ENCODE measurements around the gene TBC1D1. TPM values are rescaled to one million over a fixed set of nuclear protein-coding genes. Genes with fewer than 3 reads are reported as not detected.
A peak's percentile ranks its signal among the peaks of the same experiment; 100 is the strongest.

Gene TBC1D1
- total RNA-seq, 1 donor from 2014 or later: 104 TPM

- DNase-seq (ENCODE audit: low spot score): no peak
Observed at GRCh38 chr4:38141808-38142500, 251.1 kb downstream of the TBC1D1 start.

DNA sequence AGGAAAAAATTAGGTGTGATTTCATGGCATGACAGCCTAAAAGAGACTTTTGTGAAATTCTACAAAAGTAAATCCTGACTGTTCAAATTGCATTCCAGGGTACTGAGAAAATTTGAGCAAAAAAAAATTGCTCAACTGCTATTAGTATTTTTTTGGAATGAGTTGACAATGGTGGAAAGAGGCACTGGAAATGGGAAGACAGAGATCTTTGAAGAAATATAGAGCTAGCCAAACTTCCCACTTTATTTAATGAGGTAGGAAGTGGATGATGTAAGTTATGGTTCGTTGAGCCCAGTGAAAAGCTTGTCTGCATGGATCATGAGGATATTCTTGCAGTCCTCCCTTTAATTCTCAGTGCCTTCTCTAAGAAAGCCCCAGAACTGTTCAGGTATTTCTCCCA lies 253.1 kb downstream of the TBC1D1 start:
- no peak for DNase-seq (ENCODE audit: low spot score)

- no peak for DNase-seq (ENCODE audit: low spot score)
Observed at GRCh38 chr4:38145033-38145678, 254.3 kb downstream of the TBC1D1 start.

GRCh38 chr4:38145741-38146140 lies 254.9 kb downstream of the TBC1D1 start:
- DNase-seq (ENCODE audit: low spot score): peak; percentile 88

- no peak for DNase-seq (ENCODE audit: low spot score)
Observed at GRCh38 chr4:38146383-38146782, 255.5 kb downstream of the TBC1D1 start.

GRCh38 chr4:38149472-38149996 lies 258.6 kb downstream of the TBC1D1 start:
- no peak for DNase-seq (ENCODE audit: low spot score)

GRCh38 chr4:38149997-38150671 lies 259.2 kb downstream of the TBC1D1 start:
- peak; percentile 84 for DNase-seq (ENCODE audit: low spot score)

GRCh38 chr4:38150766-38151165 lies 259.9 kb downstream of the TBC1D1 start:
- peak; percentile 90 for DNase-seq (ENCODE audit: low spot score)

DNA sequence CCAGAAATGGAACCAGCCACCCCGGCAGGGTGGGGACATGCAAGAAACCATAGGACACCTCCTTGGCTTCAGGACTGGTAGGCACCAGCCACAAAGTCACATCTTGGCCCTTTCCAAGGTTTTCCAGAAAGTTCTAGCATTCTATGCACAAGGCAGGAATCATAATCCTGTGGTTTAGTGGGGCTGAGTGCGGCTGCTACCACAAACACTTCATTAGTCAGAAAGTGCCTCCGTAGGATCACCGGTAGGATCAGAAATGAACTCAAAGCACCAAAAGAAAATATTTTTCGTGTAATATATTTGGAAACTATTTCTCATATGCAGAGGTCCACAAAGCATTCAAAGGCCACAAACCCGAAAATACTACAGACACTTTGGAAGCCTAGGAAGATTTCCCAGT lies 261.0 kb downstream of the TBC1D1 start:
- DNase-seq (ENCODE audit: low spot score): no peak

DNA sequence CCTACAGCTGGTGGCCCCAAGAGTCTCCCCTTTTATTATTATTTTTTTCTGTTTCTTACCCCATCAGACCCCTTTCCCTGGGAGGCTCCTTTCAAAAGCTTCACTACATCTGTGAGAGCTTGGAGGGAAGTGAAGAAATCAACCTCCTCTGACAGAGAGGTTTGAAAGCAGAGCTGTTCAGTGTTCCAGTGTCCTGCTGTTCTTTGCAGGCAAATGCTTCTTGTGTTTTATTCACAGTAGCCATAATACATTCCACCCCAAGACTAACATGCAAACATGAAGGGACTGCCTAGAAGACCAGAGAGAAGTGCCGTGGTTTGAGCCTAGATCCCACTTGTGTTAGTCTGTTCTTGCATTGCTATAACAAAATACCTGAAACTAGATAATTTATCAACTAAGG lies 261.4 kb downstream of the TBC1D1 start:
- DNase-seq (ENCODE audit: low spot score): no peak

GRCh38 chr4:38152721-38153386 lies 262.0 kb downstream of the TBC1D1 start:
- no peak for DNase-seq (ENCODE audit: low spot score)

DNA sequence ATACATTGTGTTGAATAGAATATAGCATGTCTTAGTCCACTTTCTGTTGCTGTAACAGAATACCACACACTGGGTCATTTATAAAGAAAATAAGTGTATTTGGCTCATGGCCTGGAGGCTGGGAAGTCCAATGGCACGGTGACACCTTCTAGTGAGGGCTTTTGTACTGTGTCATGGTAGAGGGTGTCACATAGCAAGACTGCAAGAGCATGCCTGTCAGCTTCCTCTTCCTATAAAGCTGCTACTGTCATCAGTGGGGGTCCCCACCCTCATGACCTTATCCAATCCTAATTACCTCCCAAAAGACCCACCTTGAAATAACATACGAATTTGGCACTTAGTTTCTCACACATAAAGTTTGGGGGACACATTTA lies 262.5 kb downstream of the TBC1D1 start:
- no peak for DNase-seq (ENCODE audit: low spot score)

DNA sequence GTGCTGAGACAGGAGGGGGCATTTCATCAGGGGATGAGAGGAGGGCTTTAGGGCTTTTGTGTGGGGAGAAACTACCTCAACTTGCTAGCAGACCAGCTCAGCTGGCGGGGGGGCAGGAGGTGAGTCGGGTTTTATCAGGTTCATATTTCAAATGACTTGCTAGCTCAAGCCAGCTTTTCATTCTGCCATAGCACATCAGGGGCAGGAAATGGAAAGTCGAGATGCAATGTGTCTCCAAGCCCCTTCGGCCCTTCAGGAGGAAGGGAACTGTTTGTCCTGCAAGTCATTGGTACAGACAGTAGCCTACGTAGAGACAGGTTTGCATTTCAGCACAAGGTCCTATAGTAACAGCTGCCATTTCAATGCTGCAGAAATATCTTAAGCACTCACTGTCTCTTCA lies 263.4 kb downstream of the TBC1D1 start:
- DNase-seq (ENCODE audit: low spot score): no peak

DNA sequence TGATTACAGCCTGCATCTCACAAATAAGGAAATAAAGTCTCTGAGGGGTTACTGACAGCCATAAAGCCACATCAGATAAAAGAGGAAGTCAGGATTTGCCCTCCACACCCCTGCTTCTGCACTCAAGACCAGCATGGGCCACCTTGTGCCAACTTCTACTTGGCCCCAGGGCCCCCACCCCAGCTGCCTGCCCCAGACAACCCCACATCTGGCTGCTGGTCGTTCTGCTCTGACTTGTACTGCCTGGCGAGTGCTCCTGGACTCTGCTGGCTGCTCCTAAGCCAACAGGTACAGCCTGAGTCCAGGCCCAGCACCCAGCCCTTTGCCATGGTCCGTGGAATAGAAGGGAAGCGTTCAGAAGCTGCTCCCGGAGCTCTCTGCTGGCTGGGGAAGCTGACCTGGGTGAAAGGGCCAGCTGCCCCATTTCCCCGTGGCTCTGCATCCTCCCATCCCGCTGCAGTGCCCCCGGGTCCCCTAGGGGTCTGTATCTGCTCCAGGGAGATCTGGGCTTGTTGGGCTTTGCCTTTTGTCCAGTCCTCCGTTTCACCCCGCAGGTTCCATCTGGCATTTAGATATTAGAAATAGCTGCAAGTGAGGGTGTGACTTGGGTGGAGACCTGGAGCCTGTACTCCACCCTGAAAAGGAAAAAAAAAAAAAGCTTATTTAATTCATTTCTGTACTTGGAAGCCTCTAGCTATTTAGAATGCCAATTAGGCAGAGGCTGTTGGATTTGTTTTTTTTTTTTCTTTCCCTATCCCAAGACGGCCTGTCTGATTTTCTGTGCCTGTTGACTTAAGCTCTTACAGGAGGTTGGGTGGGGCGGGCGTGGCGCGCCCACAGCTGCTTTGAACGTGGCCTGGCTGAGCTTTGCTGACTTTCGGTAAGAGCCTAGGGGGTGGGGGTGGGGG lies 264.1 kb downstream of the TBC1D1 start:
- peak; percentile 73 for DNase-seq (ENCODE audit: low spot score)

- DNase-seq (ENCODE audit: low spot score): no peak
Observed at GRCh38 chr4:38155589-38156294, 264.9 kb downstream of the TBC1D1 start.

DNA sequence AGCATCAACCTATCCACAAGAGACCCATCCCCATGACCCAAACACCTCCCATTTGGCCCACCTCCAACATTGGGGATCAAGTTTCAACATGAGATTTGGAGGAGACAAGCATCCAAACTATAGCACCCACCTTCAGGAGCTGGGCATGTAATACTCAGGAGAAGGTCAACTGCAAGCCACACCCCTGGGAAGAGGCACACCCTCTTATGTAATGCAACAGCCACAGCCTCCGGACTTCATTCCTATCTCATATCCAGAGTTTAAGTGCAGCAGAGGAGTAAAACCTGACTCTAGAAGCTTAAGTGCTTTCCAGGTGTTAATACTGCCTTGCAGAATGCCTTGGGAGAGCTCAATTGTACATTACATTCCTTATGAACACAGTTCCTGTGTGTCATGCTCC lies 266.7 kb downstream of the TBC1D1 start:
- no peak for DNase-seq (ENCODE audit: low spot score)

DNA sequence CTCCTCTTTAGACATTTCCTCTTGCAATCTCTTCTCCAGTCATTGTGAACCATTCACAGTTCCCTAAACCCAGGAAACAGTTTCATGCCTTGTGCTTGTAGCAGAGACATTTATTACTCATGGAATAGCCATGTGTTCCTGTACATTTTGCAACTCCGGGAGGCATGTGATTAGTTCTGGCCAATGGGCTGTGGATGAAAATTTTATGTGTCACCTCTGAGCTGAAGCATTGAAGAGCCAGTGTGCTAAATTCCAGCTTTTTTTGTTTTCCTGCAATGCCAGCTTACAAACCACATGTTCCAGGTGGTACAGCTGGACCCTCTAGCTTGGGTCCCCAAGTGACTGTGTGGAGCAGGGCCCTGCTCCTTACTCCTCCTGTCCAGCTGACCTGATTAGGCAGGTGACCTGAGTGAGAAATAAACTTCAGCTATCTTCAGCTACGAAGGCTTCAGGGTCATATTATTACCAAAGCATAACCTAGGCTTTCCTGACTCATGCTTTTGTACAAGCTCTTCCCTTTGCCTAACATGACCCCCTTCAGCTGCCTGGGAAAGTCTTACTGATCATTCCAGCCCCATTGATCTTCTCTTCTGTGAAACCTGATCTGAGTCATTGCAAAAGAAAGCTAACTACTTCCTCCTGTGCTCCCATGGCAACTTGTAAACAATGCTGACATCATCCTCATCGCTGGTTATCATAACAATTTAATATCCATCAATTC lies 269.8 kb downstream of the TBC1D1 start:
- DNase-seq (ENCODE audit: low spot score): peak; percentile 91

- DNase-seq (ENCODE audit: low spot score): no peak
Observed at GRCh38 chr4:38161208-38162113, 270.6 kb downstream of the TBC1D1 start.
